HG02763 (cell line): ENCODE data around the gene MATCAP1.

Source experiments
- ATAC-seq: cut with Tn5 transposase; IDR thresholded peaks from one replicate; pipeline ENCODE4 v1.9.1; 2021; ENCODE audit warnings: mild to moderate bottlenecking, moderate library complexity; ENCODE audit not compliant: unreplicated experiment

MATCAP1 gene

GRCh38 chr16:67158637-67159600 lies 24.8 kb downstream of the MATCAP1 start:
- peak; percentile 32 for ATAC-seq

- ATAC-seq, result no peak
Measured at GRCh38 chr16:67157892-67158635, 25.7 kb downstream of the MATCAP1 start.

DNA sequence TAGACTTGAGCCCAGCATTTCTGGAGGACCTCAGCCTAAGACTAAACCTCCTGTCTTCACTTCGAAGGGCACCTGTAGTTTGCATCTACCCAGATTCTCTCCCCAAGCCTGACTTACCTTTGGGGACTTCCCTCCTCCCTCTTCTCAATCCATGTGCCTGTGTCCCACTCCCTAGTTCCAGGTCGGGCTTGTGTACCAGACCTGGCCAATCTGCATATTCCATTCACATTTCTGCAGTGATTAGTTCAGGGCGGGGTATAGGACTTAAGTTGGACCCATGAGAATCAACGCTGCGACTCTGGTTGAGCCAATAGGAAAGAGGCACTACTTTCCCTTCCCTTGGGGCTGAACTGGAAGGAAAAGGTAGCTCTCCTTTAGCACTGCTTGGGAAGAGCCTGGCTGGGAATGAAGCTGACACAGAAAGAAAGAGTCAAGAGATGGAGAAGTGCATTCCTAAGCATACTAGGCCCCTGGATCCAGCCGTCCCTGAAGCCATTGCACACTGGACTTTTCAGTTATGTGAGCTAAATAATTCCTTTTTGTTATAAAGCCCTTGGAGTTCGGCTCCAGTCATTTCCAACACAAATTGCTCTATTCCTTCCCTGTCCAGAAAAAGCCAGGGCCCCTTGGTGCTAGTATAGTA lies 26.5 kb downstream of the MATCAP1 start:
- no peak for ATAC-seq

GRCh38 chr16:67156143-67156844 lies 27.5 kb downstream of the MATCAP1 start:
- no peak for ATAC-seq

DNA sequence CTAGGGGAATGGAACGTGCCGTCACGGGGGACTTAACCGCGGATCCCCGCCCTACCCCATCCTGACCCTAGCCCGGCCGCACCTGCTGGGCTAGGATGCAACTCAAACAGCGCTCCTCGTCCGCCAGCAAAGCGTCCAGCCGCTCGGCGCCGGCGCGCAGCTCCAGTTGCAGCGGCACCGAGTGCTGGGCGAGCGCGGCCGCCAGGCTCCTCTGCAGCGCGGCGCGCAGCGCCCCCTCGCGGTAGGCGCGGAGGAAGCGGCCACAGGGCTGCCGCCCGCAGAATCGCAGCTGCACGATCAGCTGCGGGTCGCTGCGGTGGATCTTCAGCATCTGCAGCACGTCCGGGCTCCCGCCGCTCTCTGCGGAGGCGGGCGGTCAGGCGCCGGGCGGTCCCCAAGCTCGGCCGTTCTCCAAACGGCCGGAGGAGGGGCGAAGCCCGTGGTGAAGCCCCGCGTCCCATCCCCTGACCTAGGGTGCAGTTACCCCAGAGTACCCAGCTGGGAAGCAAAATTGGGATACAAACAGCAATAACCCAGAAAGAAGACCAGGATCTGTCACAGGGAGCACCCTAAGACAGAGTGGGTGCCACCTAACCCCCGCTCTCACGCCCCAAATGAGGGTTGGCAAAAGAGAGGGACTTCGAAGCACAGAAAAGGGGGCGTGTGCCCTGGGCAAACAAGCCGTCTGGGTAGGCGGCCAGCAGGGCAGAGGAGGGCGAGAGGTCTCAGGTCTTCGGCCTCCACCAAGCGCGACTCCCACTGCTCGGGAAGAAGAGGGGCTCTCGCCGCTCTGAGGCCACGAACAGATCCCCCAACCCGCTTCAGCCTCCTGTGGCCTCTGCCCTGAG lies 28.2 kb downstream of the MATCAP1 start:
- no peak for ATAC-seq

DNA sequence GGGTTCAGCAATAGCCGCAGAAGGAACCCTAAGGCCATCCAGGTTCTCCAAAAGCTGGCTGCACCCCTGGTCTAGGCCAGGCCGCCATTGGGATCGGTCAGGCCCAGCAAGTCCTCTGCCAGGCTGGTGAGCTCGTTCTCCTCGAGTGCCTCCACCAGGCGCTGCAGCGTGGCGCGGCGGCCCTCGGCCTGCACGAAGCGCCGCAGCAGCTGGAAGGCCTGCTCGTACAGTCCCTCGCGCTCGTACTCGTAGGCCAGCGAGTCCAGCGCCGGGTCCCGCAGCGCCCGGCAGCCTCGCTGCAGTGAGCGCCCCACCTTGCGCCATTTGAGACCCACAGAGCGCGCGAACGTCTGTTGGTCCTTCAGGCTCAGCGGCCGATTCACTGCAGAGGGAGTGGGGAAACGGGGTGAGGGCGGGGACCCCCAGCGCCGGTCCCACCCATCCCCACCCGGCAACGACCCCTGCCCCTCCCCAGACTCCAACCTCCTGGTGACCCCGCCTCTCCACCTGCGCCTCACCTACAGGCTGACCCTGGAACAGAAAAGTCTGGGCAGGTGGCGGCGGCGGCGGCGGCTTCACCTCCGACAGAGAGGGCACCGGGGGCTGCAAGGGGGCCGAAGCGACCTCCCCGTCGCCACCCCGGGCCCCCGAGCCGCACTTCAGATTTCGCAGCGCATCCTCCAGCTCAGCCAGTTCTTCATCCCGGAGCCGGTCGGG lies 29.0 kb downstream of the MATCAP1 start:
- ATAC-seq, result no peak

DNA sequence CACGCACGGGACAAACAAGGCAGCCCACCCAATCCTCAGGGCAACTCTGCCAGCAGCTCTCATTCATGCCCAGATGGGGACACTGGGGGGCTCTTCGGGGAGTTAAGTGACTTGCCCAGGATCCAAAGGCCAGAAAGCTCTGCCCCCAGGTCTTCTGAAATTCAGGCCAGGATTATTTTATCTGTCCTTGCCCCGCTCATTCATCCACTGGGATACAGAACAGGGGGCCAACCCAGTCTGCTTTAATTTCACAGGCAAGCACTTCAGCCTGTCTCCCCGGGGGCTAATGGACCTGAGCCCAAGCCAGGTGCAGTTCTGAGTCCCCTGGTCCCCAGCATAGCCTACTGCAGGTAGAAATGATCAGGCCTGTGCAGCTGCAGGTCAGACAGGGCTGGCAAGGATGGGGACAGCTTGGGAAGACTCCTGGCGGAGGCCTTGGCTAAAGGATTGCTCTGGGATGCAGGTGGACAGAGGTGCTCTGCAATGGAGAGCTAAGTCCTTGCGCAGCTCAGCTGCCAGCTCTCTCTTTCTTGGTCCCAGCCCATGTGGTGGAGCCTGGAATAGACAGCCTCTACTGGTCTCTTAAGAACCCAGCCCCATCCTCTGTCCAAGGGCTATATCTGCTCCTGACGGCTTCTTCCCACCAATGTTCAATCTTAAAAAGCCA lies 32.2 kb downstream of the MATCAP1 start:
- no peak for ATAC-seq

GRCh38 chr16:67150833-67151396 lies 32.8 kb downstream of the MATCAP1 start, which contains the start of gene B3GNT9:
Gene B3GNT9, minus strand, starts transcription at chr16:67150998. Its CDS starts 513 bp downstream, at chr16:67150485.
- ATAC-seq, result peak; percentile 43

DNA sequence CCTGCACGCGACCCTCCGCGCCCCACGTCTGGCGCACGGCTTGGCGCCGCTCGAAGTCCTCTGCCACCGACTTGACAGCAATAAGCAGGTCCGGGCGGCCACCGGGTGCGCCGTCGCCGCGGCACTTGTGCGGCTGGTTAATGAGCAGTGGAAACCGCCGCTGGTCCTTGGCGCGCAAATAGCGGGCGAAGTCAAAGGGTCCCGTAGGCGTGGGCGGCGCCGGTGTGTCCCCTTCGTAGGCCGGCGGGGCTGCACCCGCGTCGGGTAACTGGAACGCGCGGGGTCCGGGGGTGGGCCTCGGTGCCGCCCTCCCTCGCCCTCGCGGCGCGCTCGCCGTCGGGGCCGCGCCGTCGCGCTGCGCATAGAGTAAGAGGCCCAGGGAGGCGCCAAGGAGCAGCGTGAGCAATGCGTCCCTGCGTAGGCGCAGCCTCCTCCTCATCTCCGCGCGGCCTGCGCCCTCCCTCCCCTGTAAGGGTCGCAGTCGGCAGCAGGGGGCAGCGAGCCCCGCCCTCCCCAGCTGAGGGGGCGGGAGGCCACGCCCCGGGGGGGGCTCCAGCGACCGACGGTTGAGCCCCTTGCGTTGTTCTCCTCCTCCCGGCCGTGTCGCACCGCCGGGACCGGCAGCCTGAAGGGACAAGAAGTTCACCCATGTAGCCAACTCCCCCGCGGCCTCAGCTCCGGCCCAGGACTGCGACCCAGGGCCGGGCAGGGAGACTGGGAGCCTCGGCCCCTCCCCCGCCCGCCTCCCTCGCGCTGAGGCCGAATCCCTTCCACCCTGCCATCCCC lies 33.5 kb downstream of the MATCAP1 start:
- ATAC-seq, result peak; percentile 33

- ATAC-seq, result no peak
Measured at GRCh38 chr16:67149276-67150046, 34.3 kb downstream of the MATCAP1 start.

DNA sequence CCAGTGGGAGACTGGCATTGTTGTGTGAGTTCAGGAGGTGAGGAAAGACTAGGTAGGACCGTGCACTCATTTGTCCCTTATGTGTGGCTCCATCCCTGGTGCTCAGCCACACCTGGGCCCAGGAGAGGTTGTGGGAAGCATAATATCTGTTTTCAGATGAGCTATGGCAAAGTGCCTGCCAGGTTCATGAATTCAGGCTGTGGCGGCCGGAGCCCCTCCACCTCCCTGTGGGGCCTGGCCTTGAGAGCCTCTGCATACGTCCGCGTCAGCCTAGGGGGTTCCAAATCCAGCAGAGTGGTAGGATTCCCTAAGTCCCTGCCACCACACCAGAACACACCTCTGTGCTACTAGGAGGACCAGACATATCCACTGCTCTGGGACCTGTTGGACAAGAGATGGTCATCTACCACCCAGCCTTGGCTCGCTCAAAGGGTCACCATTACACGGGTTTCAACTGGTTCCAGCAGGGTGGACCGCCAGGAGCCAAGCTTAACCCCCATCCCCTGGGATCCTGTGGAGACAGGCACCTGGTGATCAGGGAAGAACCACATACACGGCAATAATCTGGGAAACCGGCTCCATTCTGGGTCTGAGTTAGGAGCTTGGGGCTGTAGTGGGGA lies 35.0 kb downstream of the MATCAP1 start:
- no peak for ATAC-seq

- no peak for ATAC-seq
Measured at GRCh38 chr16:67148221-67148620, 35.5 kb downstream of the MATCAP1 start.

GRCh38 chr16:67147437-67148140 lies 36.2 kb downstream of the MATCAP1 start:
- no peak for ATAC-seq

GRCh38 chr16:67146523-67147357 lies 37.0 kb downstream of the MATCAP1 start:
- ATAC-seq, result no peak

- no peak for ATAC-seq
Measured at GRCh38 chr16:67145746-67146145, 38.0 kb downstream of the MATCAP1 start.
